ENCODE data around the gene ANXA11. TPM values are rescaled to one million over a fixed set of nuclear protein-coding genes. Genes with fewer than 3 reads are reported as not detected.

ANXA11 gene
- total RNA-seq, 1 experiment from 2014 or later = 68.1 TPM

DNA sequence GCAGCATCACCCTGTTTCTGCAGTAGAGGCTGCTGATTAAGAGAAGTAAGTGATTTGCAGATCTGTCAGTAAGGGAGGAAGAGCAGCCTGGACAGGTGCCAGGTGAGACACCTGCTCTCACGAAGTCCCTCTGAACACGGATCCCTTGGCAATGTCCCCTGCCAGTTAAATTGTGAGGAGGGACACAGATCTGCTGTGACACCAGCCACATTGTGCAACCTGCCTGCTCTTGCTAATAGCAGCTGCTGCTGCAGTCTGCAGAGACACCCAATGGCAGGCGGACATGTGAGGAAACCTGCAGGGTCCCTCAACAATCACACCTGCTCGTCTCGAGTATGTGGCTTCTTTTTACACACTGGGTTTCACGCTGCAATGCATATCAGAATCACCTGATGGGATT is 31.9 kb downstream of the ANXA11 start:
- Histone ChIP-seq H3K23ac (ENCODE audit: insufficient read length, low read depth, low read length) (no peak overlapping the region), H3K27ac (ENCODE audit: insufficient read length, low read depth, low read length) (no peak overlapping the region), H4K91ac (ENCODE audit: insufficient read length, low read depth, low read length) (no peak overlapping the region), H2AFZ (ENCODE audit: low read length) (no peak overlapping the region), H3K4ac (ENCODE audit: low read depth, low read length) (no peak overlapping the region), H3K18ac (ENCODE audit: insufficient read length, low read depth, low read length) (no peak overlapping the region), H4K20me1 (ENCODE audit: control insufficient read depth, insufficient read depth, insufficient read length) (no peaks in the 10 kb centered on the region), H2BK12ac (ENCODE audit: insufficient read length, low read depth, low read length) (no peak overlapping the region), H2BK15ac (ENCODE audit: low read depth, low read length) (no peak overlapping the region), H3K23me2 (ENCODE audit: insufficient read length, low read depth, low read length, poor library complexity, severe bottlenecking) (no peaks in the 10 kb centered on the region), H2AK5ac (ENCODE audit: insufficient read length, low read length) (no peak overlapping the region), H3K9me3 (ENCODE audit: control insufficient read depth, low read depth, low read length) (no peaks in the 10 kb centered on the region), H3K14ac (ENCODE audit: insufficient read depth, low read length) (no peak overlapping the region), H3K9ac (ENCODE audit: extremely low read depth, insufficient read length, low read length) (no peak overlapping the region), H3K79me1 (ENCODE audit: insufficient read depth, low read depth, low read length, poor library complexity, severe bottlenecking) (no peaks in the 10 kb centered on the region), H2BK20ac (ENCODE audit: low read depth, low read length, poor library complexity, severe bottlenecking) (no peak overlapping the region), H3K4me2 (ENCODE audit: insufficient read depth, insufficient read length, low read length) (no peak overlapping the region), H3K27me3 (ENCODE audit: insufficient read depth, low read length) (no peaks in the 10 kb centered on the region), H2BK5ac (ENCODE audit: insufficient read length, low read length) (no peak overlapping the region), H3K79me2 (ENCODE audit: insufficient read depth, low read length) (no peaks in the 10 kb centered on the region; the same call in 1 of the 2 replicates), H3K56ac (ENCODE audit: insufficient read length, low read depth, low read length) (no peak overlapping the region), H2BK120ac (ENCODE audit: low read depth, low read length, poor library complexity, severe bottlenecking) (no peak overlapping the region), H4K8ac (replicated peaks; ENCODE audit: insufficient read length, low read depth, low read length) (no peak overlapping the region), H4K5ac (ENCODE audit: insufficient read length, low read depth, low read length) (no peak overlapping the region), H3K4me1 (ENCODE audit: insufficient read depth, low read length) (no peaks in the 10 kb centered on the region; the same call in 1 of the 2 replicates), H3T11ph (ENCODE audit: low read length) (no peak overlapping the region)
- Mint-ChIP-seq H3K9me3 (no peaks in the 10 kb centered on the region), H3K27me3 (ENCODE audit: low read depth) (no peaks in the 10 kb centered on the region), H3K27ac (no peak overlapping the region; a peak in 1 of 7 replicates), H3K4me3 (no peak overlapping the region), H3K36me3 (ENCODE audit: insufficient read depth in 1 of 3, low read depth in 3 of 3) (peaks cover 0 to 2% (median 0%) of the 10 kb centered on the region in 3 experiments; a peak in 1 of 7 replicates), H3K4me1 (peaks cover 29 to 38% of the 10 kb centered on the region in 2 experiments)
- no peak for DNase-seq
- TF ChIP-seq, protein P1, sequence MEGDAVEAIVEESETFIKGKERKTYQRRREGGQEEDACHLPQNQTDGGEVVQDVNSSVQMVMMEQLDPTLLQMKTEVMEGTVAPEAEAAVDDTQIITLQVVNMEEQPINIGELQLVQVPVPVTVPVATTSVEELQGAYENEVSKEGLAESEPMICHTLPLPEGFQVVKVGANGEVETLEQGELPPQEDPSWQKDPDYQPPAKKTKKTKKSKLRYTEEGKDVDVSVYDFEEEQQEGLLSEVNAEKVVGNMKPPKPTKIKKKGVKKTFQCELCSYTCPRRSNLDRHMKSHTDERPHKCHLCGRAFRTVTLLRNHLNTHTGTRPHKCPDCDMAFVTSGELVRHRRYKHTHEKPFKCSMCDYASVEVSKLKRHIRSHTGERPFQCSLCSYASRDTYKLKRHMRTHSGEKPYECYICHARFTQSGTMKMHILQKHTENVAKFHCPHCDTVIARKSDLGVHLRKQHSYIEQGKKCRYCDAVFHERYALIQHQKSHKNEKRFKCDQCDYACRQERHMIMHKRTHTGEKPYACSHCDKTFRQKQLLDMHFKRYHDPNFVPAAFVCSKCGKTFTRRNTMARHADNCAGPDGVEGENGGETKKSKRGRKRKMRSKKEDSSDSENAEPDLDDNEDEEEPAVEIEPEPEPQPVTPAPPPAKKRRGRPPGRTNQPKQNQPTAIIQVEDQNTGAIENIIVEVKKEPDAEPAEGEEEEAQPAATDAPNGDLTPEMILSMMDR (conservative IDR thresholded peaks at IDR 0.05) = no peak
- WGBS (ENCODE audit: extremely low coverage, insufficient read length, low lambda C conversion rate) = no CpG with 5 or more reads among the region's 6 CpGs

Measured in H9 (cell line).